ENCODE data around the gene TEX52.

Gene TEX52

DNA sequence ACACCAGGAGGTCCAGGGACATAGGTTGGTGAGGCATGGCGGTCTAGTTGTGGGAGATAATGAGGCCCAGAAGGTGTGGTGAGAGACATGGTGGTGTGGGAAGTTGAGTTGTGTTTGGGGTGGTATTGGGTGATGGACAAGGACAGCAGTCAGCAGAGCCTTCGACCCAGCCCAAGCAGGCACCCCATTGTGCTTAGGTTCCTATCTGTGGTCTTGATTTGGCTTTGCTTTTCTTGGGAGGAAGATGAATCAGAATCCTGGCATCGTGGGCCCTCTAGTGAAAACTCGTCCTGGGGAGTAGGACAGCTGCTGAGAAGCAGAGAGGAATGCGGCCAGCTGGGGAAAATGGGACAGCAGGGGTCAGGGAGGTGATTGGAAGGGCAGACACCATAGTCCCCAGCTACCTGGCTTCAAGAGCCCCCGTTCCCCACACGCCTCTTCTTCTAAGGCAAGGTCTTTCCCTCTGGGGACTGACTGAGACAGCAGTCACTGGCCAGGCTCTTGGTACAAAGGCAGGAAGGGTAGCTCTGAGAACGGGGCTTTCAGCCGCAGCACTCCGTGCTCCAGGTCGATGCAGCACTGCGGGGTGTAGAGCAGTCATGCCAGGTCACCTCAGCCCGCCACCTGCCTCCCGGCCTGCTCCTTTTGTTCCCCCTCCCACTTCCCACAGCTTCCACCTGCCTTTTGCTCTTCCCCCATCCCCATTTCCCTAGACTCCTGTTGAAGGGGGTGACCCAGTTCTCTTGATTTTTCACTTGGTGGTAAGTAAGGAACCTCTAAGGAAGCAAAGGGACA is 29.9 kb downstream of the TEX52 start:
- FAIRE-seq: no peak

DNA sequence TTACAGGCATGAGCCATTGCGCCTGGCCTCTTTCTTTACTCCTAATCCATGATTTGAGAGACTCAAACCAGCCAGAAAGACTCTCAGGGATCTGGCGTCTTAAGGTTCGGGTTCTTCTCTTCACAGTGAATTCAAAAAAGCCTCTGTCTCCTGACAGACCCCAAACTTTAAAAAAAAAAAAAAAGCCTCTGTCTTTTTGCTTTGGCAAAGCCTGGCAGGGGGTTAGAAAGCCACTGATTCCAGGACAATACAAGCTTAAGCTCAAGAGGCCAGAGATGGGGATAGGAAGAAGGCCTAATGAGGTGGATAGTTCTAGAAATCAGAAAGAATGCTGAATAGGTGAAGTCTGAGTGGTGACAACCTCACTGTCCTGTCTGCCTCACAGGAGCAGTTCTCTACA is 30.8 kb downstream of the TEX52 start:
- no peak for FAIRE-seq

DNA sequence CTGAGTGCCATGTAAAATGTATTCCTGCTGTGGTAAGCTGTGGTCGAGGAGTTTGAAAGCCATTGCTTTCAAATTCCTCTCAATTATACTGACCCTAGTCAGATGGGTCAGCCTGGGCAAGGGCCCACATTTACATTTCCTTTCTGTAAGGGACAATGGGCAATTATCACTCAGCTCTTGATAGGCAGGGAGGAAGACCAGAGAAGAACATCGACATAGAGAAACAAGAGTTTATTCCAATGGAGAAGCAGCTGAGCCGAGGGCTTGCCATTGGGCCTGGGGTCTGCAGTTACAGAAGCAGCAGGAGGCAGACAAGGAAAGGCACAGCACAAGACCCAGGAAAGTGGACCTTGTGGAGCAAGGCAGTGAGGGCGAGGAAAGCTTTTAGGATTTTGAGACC is 31.7 kb downstream of the TEX52 start:
- FAIRE-seq: no peak

- no peak for FAIRE-seq
Measured at GRCh38 chr12:2824541-2824940, 32.3 kb downstream of the TEX52 start.

DNA sequence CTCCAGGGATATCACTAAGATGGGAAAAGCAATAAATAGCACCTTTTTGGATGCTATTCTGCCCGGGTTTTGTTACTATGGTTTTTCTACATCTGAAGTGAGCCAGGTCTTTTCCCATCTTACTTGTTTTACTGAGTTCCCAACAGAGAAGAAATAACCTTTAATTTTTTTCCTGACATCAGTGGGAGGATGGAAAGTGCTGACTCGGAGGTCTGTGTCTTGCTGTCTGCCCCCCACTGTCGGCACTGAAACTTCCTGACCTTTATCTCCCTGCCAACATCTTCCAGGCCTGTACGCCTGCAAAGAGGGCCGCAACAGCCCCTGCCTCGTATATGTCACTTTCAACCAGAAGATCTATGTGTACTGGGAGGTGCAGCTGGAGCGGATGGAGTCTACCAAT is 33.4 kb downstream of the TEX52 start:
- FAIRE-seq: no peak

DNA sequence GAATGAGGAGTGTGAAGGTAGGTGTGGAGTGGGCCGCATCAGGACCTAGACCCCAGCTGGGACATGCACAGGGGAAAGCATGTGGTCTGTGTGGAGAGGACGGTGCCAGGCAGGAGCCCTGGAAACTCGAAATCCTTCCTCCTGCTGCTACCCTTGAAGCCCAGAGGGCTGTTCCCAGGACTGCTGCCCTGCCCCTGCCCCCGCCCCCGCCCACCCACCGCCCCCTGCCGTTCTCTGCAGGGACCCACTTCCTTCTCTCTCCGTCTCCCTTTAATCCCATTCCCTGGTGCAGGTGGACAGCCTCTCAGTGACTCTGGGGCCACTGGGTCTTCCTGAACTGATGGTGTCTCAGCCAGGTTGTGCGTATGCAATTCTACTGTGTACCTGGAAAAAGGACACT is 36.4 kb downstream of the TEX52 start:
- FAIRE-seq: no peak

- no peak for FAIRE-seq
Measured at GRCh38 chr12:2819810-2820209, 37.0 kb downstream of the TEX52 start.

DNA sequence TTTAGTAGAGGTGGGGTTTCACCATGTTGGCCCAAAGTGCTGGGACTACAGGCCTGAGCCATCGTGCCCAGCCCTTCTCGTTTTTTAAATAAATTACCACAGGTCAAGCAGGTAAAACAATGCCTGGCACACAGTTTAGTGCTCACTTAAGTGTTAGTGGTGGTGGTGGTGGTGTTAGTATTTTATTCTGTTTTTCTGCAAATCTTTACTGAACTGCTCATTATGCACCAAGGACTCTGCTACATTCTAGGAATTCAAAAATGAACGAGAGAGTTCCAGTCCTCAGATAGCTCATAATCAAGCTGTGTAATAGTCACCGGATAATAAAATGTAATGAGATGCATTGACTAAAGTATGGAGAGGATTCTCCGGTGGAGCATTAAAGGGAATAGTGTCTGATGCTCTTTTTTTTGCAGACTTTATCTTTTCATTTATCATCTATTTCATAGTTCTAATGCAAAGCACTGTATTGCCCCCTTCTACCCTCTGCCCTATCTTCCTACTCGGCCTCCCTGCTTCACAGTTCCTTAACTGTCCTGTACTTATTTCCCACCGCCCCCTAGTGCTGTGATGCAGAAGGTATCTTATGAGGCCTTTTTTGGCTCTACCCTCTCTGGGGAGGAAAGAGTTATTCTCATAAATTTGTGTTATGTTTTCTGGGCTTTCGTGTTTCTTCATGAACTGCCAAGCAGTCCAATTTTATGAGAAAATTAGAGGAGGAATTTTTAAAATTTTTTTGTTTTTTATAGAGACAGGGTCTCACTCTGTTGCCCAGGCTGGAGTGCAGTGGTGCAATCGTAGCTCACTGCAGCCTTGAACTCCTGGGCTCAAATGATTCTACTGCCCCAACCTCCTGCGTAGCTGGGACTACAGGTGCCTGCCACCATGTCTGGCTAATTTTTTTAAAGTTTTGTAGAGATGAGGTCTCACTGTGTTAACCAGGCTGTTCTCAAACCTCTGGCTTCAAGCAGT is 43.3 kb downstream of the TEX52 start:
- no peak for FAIRE-seq

- peak; percentile 94 for FAIRE-seq
Measured at GRCh38 chr12:2812290-2813213, 44.3 kb downstream of the TEX52 start, which contains the start of gene ITFG2. ITFG2 (plus strand) TSS chr12:2812668; CDS start chr12:2812761, 93 bp downstream.

GRCh38 chr12:2811801-2812200 is 45.0 kb downstream of the TEX52 start:
- no peak for FAIRE-seq

DNA sequence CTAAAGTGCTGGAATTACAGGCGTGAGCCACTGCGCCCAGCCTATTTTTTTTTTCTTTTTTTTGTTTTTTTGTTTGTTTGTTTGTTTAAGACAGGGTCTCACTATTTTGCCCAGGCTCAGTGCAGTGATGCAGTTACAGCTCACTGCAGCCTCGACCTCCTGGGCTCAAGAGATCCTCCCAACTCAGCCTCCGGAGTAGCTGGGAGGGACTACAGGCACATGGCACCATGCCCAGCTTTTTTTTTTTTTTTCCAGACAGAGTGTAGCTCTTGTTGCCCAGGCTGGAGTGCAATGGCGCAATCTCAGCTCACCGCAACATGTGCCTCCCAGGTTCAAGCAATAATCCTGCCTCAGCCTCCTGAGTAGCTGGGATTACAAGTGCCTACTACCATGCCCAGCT is 50.1 kb downstream of the TEX52 start:
- FAIRE-seq: no peak

GRCh38 chr12:2805143-2805520 is 51.7 kb downstream of the TEX52 start:
- no peak for FAIRE-seq

DNA sequence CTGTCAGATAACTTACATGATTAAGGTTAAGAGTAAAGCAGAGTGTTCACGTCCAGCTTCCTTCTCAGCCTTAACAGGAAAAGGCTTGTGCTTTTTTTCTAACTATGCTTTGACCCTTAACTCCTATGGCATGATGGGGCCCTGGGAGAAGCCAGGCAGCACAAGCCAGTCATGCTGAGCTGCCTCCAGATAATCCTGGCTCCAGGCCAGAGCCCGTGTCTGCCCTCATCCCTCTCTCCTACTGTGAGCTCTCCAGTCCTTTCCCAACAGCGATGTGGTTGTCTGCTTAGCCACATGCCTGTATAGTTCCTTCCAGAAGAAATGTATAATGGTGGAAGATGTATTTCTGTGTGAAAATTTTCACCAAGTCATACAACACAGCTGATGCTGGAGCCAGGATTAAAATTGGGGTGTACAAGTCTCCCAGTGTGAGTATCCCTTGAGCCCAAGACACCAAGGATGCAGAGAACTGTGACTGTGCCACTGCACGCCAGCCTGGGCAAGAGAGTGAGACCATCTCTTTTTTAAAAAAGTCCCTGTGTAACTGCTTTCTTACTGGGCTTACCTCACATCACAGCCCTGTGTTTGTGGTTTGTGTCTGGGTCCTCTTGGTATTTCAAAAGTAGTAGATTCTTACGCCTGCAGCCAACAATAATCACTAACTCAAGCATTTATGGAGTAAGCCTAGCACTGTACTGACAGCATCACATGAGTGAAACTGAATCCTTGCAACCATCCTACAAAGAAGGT is 52.3 kb downstream of the TEX52 start:
- no peak for FAIRE-seq

DNA sequence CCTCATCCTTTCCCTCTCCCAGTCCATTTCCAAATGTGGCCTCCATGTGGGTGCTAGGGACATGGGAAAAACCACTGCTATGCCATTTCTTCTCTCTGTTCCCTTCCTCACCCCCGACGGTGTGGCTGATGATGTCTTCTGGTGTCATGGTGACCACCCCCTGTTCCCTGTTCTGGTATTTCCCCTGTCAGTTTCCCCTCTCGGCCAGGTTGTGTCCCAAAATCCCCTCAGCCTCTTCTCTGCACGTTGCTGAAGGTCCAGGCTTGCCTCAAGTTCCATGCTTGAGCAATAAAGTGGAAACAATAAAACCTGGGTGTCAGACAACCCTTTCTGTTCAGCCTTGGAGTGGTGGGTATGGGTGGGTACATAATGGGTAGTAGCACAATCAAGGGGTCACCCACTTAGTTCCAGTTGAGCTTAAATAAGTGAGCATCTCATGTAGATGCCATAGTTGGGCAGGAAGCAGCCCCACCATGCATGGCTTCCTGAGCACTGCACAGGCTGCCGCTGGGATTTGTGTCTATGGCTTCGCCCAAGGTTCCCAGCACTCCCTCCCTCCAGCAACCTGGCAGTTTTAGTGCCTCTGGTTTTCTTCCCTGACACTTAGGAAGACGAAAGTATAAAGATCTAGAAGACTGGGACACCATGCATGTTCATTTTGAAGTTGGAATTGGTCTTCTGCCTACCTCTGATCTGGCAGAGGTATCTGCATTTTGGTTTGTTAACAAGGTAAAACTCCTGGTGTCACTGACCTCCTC is 53.0 kb downstream of the TEX52 start:
- FAIRE-seq: no peak

GRCh38 chr12:2801044-2801783 is 55.6 kb downstream of the TEX52 start:
- FAIRE-seq: no peak

DNA sequence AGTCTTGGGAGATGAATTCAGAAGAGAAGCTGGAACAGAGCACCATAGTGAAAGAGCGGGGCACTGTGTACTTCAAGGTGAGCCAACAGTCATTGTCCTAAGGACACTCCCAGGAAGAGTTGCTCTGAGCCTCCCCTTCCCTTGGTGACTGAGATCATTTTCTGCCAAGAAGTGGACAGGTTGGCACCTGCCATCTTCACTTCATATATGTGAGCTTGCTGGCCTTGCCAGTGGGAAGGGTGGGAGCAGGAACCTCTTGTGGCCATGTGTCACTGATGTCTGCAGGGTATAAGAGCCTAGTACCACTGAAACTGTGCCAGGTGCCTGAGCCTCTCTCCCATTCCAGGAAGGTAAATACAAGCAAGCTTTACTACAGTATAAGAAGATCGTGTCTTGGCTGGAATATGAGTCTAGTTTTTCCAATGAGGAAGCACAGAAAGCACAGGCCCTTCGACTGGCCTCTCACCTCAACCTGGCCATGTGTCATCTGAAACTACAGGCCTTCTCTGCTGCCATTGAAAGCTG is 56.7 kb downstream of the TEX52 start:
- no peak for FAIRE-seq

All from A204.1 (cell line).